HG03521 (cell line): ENCODE results near the gene MRTO4.
"Not testable (repeated sequence)": the region's sequence is repeated elsewhere in the genome, so short reads cannot be mapped to it uniquely, and the experiment has no call there.

Experiments used
- ATAC-seq: cut with Tn5 transposase; IDR thresholded peaks from one replicate; pipeline ENCODE4 v1.9.1; 2021; ENCODE audit warnings: mild to moderate bottlenecking, moderate library complexity; ENCODE audit not compliant: unreplicated experiment

The MRTO4 gene

GRCh38 chr1:19222979-19223824, 28.4 kb upstream of the MRTO4 start:
- ATAC-seq, result no peak

- no peak for ATAC-seq
Observed at GRCh38 chr1:19229229-19229628, 22.4 kb upstream of the MRTO4 start.

GRCh38 chr1:19229828-19230325, 21.7 kb upstream of the MRTO4 start:
- no peak for ATAC-seq

DNA sequence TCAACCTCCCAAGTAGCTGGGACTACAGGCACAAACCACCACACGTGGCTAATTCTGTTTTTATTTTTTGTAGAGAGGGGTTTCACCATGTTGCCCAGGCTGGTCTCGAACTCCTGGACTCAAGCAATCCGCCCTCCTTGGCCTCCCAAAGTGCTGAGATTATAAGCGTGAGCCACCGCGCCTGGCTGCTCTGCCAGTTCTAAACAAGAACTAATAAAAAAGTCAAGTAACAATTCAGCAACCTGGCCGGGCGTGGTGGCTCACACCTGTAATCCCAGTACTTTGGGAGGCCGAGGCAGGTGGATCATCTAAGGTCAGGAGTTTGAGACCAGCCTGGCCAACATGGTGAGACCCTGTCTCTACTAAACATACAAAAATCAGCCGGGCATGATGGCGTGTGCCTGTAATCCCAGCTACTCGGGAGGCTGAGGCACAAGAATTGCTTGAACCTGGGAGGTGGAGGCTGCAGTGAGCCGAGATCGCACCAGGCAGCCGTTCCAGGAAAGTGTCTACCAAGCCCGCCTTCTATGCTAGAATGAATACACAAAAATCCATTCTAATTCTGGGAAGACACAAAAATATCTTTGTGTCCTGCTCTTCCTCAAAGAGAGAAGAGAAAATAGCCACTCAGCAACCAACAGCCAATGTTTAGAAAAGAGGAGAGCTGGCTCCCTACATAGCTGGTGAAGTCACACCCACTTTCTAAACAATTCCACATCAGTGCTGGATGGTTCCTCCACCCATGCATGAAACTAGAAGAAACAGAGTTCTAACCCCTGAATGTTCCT, 19.7 kb upstream of the MRTO4 start:
- not testable (repeated sequence) for ATAC-seq

GRCh38 chr1:19232524-19232846, 19.1 kb upstream of the MRTO4 start:
- ATAC-seq, result no peak

- no peak for ATAC-seq
Observed at GRCh38 chr1:19234224-19234623, 17.4 kb upstream of the MRTO4 start.

GRCh38 chr1:19239876-19240275, 11.7 kb upstream of the MRTO4 start:
- no peak for ATAC-seq

DNA sequence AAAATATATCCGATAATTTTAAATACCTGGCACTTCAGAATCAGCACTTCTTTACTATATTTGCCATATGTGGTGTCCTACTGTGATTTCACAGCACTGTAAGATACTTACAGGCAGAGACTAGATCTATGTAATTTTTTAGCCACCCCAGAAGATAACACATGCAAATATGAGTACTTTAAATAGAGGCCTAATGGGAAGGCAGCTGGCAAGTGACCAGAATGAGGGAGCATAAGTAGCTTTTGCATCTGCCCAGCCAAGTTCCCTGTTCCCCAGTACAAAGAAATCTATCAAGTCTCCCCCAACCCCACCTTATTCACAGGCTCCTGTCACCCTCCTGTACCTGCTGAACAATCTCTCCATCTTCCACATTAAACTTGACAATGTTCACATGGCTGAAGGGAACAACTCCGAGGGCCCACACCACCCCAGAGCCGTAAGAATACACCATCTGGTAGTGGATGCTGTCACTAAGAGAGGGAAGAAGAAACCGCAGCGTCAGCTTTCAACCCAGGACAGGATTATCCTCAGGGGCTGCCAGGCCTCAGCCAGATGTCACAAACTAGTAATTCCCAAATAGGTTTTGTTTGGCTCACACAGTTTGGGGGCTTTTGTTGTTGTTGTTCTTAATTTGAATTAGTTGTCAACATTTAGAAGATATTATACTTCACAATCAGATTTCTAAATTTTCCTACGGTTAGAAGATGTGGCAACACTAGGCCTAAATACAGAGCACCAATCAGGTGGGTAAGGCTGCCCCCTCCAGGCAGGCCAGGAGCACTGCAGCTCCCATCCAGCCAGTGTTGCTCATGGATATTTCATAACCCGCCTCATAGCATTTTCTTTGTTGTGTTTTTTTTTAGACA, 10.7 kb upstream of the MRTO4 start:
- no peak for ATAC-seq

DNA sequence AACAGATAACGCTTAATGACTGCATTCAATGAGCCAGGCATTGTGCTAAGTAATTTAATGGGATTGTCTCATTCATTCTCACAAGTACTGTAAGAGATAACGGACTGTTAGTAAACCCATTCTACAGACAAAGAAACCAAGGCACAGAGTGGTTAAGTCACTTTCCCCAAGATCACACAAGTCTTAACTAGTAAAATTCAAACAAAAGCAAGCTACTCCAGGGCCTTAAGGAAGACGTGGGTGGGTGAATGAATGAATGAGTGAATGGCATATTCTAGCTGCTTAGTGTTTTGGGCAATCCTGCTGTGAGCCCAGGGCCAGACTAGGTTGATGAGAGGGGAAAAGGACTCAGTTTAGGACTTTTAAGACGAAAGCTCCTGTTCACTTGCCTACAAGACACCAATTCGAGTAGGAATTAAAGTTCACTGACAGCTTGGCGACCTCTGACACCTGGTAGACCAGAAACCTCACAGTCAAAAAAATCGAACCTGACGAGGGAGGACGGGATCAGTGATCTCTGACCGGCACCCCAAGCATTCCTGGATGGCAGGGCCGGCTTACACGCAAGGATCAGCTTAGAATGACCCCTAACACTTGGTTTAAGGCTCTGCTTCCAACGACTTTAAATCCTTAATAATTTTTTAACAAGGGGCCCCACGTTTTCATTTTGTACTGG, 838 bp upstream of the MRTO4 start:
- ATAC-seq, result no peak

DNA sequence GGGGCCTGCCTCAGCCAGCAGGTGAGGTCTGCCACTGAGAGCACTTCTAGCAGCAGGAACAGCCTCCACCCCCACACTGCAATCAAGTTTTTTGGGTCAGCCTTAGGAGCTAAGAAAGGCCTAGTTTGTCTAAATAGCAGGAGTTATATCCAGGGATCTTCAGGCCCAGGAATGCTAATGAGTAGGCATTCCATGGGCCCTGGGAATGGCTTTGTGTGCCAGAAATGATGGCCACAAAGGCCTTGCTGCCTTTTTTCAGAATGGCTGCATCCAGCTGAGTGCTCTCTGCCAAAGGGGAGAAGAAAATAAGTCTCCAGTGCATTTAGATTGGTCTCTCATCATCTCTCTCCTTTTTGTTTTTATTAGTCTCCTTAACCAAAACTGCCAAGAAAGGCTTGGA, 2.8 kb downstream of the MRTO4 start:
- ATAC-seq, result no peak

DNA sequence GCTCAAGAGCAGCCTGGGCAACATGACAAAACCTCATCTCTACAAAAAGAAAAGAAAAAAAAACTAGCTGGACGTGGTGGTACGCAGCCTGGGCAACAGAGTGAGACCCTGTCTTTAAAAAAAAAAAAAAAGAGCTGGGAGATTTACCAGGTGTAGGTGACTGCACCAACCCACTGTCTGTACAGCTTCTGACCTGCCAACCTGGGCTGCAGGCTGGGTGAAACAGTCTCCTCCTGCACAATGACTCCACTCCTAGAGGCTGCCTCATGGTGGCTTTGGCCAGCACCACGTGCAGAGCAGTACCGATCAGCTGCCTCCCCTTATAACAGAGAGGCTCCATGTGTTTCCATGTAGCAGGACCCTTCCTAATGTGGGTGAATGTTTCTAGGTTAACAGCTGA, 3.7 kb downstream of the MRTO4 start:
- no peak for ATAC-seq

DNA sequence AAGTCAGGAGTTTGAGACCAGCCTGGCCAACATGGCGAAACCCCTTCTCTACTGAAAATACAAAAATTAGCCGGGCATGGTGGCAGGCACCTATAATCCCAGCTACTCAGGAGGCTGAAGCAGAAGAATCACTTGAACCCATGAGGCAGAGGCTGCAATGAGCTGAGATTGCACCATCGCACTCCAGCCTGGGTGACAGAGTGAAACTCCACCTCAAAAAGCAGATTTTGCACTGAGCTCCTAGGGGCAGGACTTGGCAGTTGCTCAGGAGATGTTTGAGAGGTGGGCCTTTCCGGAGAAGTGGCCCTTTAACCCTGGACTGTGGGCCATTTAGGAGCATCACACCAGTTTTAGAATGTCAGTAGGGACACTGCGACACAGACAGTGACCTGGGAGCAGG, 4.7 kb downstream of the MRTO4 start:
- ATAC-seq, result not testable (repeated sequence)

DNA sequence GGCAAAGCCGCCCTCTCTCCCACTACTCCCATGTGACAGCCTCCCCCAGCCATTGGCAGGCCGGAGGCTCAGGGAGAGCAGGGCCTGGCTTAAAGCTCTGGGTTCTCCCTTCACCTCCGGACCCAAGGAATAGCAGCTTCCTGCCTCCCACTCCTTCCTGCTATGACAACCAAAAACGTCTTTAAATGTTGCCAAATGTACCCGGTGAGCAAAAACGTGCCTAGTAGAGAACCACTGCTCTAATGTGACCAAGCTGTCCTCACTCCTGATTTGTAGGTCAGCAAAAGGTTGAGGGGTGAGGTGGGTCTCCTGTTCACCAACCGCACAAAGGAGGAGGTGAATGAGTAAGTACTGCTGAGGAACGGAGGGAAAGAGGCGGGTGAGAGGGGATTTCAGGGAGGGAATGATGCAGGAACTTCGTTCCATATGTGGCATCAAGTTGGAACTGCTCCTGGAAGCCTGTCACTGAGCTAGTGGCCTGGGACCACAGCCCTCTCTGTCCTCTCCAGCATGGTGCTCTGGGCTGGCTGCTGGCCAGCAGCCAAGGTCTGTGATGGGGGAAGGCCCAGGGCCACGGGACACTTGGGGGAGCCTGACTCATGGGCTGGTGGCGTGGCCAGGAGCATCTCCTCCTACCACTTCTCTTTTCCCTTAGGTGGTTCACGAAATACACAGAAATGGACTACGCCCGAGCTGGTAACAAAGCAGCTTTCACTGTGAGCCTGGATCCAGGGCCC, 5.7 kb downstream of the MRTO4 start:
- no peak for ATAC-seq

DNA sequence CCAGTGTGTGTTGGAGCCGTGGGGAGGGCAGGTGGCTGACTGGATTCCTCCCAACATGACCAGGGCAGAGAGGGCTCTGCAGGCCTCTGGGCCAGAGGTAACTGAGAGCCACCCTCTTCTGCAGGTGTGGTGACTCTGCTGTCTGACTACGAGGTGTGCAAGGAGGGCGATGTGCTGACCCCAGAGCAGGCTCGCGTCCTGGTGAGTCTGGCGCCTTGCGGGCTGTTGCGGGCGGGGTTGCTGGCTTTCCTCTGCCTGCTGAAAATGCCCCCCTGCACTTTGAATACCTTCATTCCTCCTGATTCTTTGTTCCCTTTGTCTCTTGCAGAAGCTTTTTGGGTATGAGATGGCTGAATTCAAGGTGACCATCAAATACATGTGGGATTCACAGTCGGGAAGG, 6.7 kb downstream of the MRTO4 start:
- ATAC-seq, result no peak

GRCh38 chr1:19260211-19261138, 8.9 kb downstream of the MRTO4 start:
- no peak for ATAC-seq

DNA sequence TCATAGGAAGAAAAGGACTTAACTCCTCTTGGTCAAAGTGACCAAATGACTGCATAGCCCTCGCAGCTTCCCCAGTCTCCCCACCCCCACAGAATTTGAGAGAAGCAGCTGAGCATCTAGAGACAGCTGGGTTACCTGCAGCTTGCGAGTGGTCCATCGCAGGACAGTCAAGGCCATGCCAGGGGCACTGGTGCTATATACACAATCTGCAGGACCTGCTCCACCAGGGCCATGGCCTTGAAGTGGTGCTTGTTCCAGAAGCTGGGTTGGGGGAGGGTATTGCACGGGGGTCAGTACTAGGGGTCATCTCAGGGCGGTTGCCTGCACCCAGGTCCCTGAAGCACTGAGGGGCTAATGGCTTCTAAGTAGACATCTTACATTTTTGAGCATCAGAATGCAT, 10.4 kb downstream of the MRTO4 start:
- ATAC-seq, result no peak

- no peak for ATAC-seq
Observed at GRCh38 chr1:19262744-19263143, 11.1 kb downstream of the MRTO4 start.

DNA sequence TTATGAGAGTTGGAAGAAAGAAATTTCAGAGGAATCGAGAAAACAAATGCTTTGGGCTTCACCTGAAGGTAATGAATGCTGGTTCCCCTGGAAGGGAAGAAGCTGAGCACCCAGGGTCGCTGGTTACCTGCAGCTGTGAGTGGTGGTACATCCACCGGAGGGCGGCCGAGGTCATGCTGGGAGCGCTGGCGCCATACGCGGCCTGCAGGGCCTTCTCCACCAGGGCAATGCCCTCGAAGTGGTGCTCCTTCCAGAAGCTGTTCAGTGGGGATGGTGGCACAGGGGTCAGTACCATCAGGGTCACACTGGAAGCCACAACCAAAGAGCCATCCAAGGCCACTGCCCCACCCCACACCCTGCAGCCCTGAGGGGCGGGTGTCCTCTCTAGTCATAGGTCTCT, 16.8 kb downstream of the MRTO4 start:
- ATAC-seq, result no peak
